Measurements from ENCODE around the gene ELMO3. TPM values are rescaled to one million over a fixed set of nuclear protein-coding genes. Genes with fewer than 3 reads are reported as not detected.

The ELMO3 gene
- total RNA-seq, 2 experiments from 2014 or later = 7.6 to 7.8 TPM

GRCh38 chr16:67179421-67180080 is 19.4 kb upstream of the ELMO3 start:
- H3K9me2 ChIP-seq (ENCODE audit: insufficient read depth, low read length) = no peaks in the 10 kb centered on the region
- POLR2A ChIA-PET = no interaction called here
- intact Hi-C loops (cut with micrococcal nuclease; ENCODE audit: unreplicated experiment) = loop anchor here (10.0 kb wide), 1 partner anchor 165 kb away; no protein-coding TSS in a partner anchor
- no TSS peak for BruUV-seq (replicated peaks)
- no peak overlapping the region for H3K4me3 ChIP-seq (ENCODE audit: low read depth, low read length, poor library complexity, severe bottlenecking)
- no peaks in the 10 kb centered on the region for H4K20me1 ChIP-seq (ENCODE audit: insufficient read depth, low read length)
- no peaks in the 10 kb centered on the region for H3K9me3 ChIP-seq (ENCODE audit: low read length)
- no peak overlapping the region for H2AFZ ChIP-seq (ENCODE audit: low read length)
- peaks cover 25% of the 10 kb centered on the region for H3K4me1 ChIP-seq (ENCODE audit: insufficient read depth, low read length, poor library complexity, severe bottlenecking)
- H3K4me2 ChIP-seq (ENCODE audit: low read length) = no peak overlapping the region
- H3K36me3 ChIP-seq (ENCODE audit: insufficient read depth, low read length) = no peaks in the 10 kb centered on the region
- no peak overlapping the region for H3K27ac ChIP-seq (ENCODE audit: low read depth, low read length, poor library complexity, severe bottlenecking)
- CTCF ChIA-PET (ENCODE audit: unreplicated experiment) = no interaction called here
- DNase-seq (ENCODE audit: low spot score) = peak; percentile 52
- H3K79me2 ChIP-seq (ENCODE audit: insufficient read depth, low read depth, low read length) = no peaks in the 10 kb centered on the region
- TF ChIP-seq EZH2phosphoT487 (IDR thresholded peaks at IDR 0.05; ENCODE audit: borderline replicate concordance, low read depth, low read length) = no peak
- TF ChIP-seq, protein P1, sequence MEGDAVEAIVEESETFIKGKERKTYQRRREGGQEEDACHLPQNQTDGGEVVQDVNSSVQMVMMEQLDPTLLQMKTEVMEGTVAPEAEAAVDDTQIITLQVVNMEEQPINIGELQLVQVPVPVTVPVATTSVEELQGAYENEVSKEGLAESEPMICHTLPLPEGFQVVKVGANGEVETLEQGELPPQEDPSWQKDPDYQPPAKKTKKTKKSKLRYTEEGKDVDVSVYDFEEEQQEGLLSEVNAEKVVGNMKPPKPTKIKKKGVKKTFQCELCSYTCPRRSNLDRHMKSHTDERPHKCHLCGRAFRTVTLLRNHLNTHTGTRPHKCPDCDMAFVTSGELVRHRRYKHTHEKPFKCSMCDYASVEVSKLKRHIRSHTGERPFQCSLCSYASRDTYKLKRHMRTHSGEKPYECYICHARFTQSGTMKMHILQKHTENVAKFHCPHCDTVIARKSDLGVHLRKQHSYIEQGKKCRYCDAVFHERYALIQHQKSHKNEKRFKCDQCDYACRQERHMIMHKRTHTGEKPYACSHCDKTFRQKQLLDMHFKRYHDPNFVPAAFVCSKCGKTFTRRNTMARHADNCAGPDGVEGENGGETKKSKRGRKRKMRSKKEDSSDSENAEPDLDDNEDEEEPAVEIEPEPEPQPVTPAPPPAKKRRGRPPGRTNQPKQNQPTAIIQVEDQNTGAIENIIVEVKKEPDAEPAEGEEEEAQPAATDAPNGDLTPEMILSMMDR (conservative IDR thresholded peaks at IDR 0.05; ENCODE audit: low read length) = peak; percentile 69

DNA sequence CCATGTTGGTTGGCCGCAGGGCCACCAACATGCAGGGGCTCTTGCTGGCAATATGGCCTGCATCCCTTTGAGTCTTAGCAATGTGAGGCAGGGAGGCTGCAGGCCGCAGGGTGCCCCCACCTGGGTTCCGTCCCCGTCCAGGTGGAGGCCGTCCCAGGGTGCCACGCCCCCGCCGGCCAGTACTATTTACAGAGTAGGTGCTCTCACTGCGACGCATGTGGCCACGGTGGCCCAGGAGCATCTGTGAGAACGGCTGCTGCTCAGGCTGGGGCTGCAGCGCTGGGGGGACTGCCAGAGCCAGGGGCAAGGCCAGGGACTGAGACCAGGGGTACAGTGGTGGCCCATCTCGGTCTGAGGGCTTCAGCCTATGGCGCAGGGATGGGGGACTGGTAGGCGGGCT is 18.8 kb upstream of the ELMO3 start:
- Histone ChIP-seq H3K36me3 (ENCODE audit: insufficient read depth, low read length) (no peaks in the 10 kb centered on the region), H3K9me2 (ENCODE audit: insufficient read depth, low read length) (no peaks in the 10 kb centered on the region), H3K27ac (ENCODE audit: low read depth, low read length, poor library complexity, severe bottlenecking) (no peak overlapping the region), H4K20me1 (ENCODE audit: insufficient read depth, low read length) (no peaks in the 10 kb centered on the region), H3K4me1 (ENCODE audit: insufficient read depth, low read length, poor library complexity, severe bottlenecking) (peaks cover 22% of the 10 kb centered on the region), H3K4me3 (ENCODE audit: low read depth, low read length, poor library complexity, severe bottlenecking) (no peak overlapping the region), H3K4me2 (ENCODE audit: low read length) (no peak overlapping the region), H3K79me2 (ENCODE audit: insufficient read depth, low read depth, low read length) (no peaks in the 10 kb centered on the region), H3K9me3 (ENCODE audit: low read length) (no peaks in the 10 kb centered on the region), H2AFZ (ENCODE audit: low read length) (no peak overlapping the region)
- TF ChIP-seq, protein P1 (conservative IDR thresholded peaks at IDR 0.05; ENCODE audit: low read length) = no peak
- TF ChIP-seq EZH2phosphoT487 (IDR thresholded peaks at IDR 0.05; ENCODE audit: borderline replicate concordance, low read depth, low read length) = no peak
- ChIA-PET CTCF (ENCODE audit: unreplicated experiment) (no interaction called here), POLR2A (no interaction called here)
- BruUV-seq (replicated peaks) = no TSS peak
- no peak for DNase-seq (ENCODE audit: low spot score)
- intact Hi-C loops (cut with micrococcal nuclease; ENCODE audit: unreplicated experiment) = loop anchor here (10.0 kb wide), 1 partner anchor 165 kb away; no protein-coding TSS in a partner anchor

DNA sequence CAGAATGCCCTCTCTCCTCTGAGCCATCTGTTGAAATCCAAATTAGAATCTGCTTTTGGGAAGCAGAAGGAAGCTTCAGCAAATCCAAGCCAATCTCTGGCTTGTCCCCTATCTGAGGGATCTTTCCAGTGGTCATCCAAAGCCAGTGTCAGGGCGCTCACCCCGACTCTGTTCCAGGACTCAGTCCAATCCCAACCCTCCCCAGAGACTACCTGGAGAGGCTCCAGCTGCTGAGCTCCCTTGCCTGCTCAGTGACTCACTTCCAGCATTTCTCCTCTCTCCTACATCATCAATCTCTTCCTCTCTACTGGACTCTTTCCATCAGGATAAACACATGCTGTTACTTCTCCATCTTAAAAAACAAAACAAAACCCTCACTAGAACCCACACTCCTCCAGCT is 17.6 kb upstream of the ELMO3 start:
- Histone ChIP-seq H4K20me1 (ENCODE audit: insufficient read depth, low read length) (no peaks in the 10 kb centered on the region), H2AFZ (ENCODE audit: low read length) (no peak overlapping the region), H3K79me2 (ENCODE audit: insufficient read depth, low read depth, low read length) (no peaks in the 10 kb centered on the region), H3K27ac (ENCODE audit: low read depth, low read length, poor library complexity, severe bottlenecking) (no peak overlapping the region), H3K36me3 (ENCODE audit: insufficient read depth, low read length) (no peaks in the 10 kb centered on the region), H3K4me1 (ENCODE audit: insufficient read depth, low read length, poor library complexity, severe bottlenecking) (peaks cover 22% of the 10 kb centered on the region), H3K4me2 (ENCODE audit: low read length) (no peak overlapping the region), H3K4me3 (ENCODE audit: low read depth, low read length, poor library complexity, severe bottlenecking) (no peak overlapping the region), H3K9me2 (ENCODE audit: insufficient read depth, low read length) (no peaks in the 10 kb centered on the region), H3K9me3 (ENCODE audit: low read length) (no peaks in the 10 kb centered on the region)
- POLR2A ChIA-PET = interaction anchor here (0.5 kb wide), 1 partner anchor 9 kb away, joined by 3 read pairs; no protein-coding TSS in a partner anchor
- CTCF ChIA-PET (ENCODE audit: unreplicated experiment) = no interaction called here
- TF ChIP-seq EZH2phosphoT487 (IDR thresholded peaks at IDR 0.05; ENCODE audit: borderline replicate concordance, low read depth, low read length) = no peak
- TF ChIP-seq, protein P1 (conservative IDR thresholded peaks at IDR 0.05; ENCODE audit: low read length) = no peak
- intact Hi-C loops (cut with micrococcal nuclease; ENCODE audit: unreplicated experiment) = loop anchor here (10.0 kb wide), 1 partner anchor 167 kb away; no protein-coding TSS in a partner anchor
- no peak for DNase-seq (ENCODE audit: low spot score)
- BruUV-seq (replicated peaks) = no TSS peak
